Measurements from ENCODE around the gene GLYATL1B.
A peak's percentile ranks its signal among the peaks of the same experiment; 100 is the strongest.
"Not testable (repeated sequence)": the region's sequence is repeated elsewhere in the genome, so short reads cannot be mapped to it uniquely, and the experiment has no call there.

Gene GLYATL1B

GRCh38 chr11:59112494-59112893 is 26.4 kb downstream of the GLYATL1B start:
- H3K4me3 ChIP-seq (replicated peaks; ENCODE audit: low read depth, low read length): no peak overlapping the region
- no peak for DNase-seq (ENCODE audit: low read depth)
- TF ChIP-seq, protein P1, sequence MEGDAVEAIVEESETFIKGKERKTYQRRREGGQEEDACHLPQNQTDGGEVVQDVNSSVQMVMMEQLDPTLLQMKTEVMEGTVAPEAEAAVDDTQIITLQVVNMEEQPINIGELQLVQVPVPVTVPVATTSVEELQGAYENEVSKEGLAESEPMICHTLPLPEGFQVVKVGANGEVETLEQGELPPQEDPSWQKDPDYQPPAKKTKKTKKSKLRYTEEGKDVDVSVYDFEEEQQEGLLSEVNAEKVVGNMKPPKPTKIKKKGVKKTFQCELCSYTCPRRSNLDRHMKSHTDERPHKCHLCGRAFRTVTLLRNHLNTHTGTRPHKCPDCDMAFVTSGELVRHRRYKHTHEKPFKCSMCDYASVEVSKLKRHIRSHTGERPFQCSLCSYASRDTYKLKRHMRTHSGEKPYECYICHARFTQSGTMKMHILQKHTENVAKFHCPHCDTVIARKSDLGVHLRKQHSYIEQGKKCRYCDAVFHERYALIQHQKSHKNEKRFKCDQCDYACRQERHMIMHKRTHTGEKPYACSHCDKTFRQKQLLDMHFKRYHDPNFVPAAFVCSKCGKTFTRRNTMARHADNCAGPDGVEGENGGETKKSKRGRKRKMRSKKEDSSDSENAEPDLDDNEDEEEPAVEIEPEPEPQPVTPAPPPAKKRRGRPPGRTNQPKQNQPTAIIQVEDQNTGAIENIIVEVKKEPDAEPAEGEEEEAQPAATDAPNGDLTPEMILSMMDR (IDR thresholded peaks at IDR 0.05; ENCODE audit: low read length, missing control alignments): no peak

- no peak for DNase-seq (ENCODE audit: low read depth)
Measured at GRCh38 chr11:59114344-59114743, 28.2 kb downstream of the GLYATL1B start.

GRCh38 chr11:59115553-59115952 is 29.4 kb downstream of the GLYATL1B start:
- DNase-seq (ENCODE audit: low read depth): no peak
- H3K4me3 ChIP-seq (replicated peaks; ENCODE audit: low read depth, low read length): no peak overlapping the region
- TF ChIP-seq, protein P1 (IDR thresholded peaks at IDR 0.05; ENCODE audit: low read length, missing control alignments): no peak

More at GRCh38 chr11:59114344-59114743, 28.2 kb downstream of the GLYATL1B start:
- H3K4me3 ChIP-seq (replicated peaks; ENCODE audit: low read depth, low read length): no peak overlapping the region
- TF ChIP-seq, protein P1 (IDR thresholded peaks at IDR 0.05; ENCODE audit: low read length, missing control alignments): no peak

GRCh38 chr11:59117774-59118173 is 31.7 kb downstream of the GLYATL1B start:
- H3K4me3 ChIP-seq (replicated peaks; ENCODE audit: low read depth, low read length): no peak overlapping the region
- DNase-seq (ENCODE audit: low read depth): no peak
- TF ChIP-seq, protein P1 (IDR thresholded peaks at IDR 0.05; ENCODE audit: low read length, missing control alignments): no peak

GRCh38 chr11:59119826-59120225 is 33.7 kb downstream of the GLYATL1B start:
- no peak overlapping the region for H3K4me3 ChIP-seq (replicated peaks; ENCODE audit: low read depth, low read length)
- TF ChIP-seq, protein P1 (IDR thresholded peaks at IDR 0.05; ENCODE audit: low read length, missing control alignments): no peak
- DNase-seq (ENCODE audit: low read depth): no peak

DNA sequence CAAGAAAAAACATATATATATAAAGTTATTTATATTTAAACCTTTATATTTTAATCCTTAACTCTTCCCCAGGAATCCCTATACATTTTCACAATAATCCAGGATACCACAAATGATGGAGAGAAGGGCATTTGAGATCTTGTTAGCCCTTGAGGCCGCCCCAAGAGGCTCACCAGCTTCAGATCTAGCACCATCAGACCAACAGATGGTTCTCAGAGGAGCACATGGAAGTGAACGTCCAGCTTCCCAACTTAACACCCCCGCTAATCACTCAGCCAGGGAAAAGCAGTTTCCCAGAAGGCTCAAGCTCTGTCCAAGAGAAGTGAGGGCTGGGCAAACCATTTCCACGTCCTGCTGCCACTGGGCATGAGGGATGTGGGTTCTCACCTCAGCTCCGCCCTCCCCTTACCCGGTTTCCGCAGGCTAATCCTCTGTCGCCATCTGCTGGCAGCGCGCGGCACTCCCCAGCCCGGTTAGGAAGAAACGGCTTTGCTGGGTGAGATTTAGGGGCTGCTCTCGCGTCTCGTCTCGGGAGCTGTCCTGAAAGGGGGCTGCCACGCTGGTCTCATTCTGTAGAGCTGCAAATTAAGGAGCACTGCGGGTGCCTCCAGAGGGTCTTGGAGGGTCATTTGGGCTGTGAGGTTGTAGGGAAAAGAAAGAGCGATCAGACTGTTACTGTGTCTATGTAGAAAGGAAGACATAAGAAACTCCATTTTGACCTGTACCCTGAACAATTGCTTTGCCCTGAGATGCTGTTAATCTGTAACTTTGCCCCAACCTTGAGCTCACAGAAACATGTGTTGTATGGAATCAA is 49.7 kb downstream of the GLYATL1B start:
- peak; percentile 79 for DNase-seq (ENCODE audit: low read depth)
- H3K4me3 ChIP-seq (replicated peaks; ENCODE audit: low read depth, low read length): peak overlapping the region; percentile 22
- TF ChIP-seq, protein P1 (IDR thresholded peaks at IDR 0.05; ENCODE audit: low read length, missing control alignments): peak; percentile 99

DNA sequence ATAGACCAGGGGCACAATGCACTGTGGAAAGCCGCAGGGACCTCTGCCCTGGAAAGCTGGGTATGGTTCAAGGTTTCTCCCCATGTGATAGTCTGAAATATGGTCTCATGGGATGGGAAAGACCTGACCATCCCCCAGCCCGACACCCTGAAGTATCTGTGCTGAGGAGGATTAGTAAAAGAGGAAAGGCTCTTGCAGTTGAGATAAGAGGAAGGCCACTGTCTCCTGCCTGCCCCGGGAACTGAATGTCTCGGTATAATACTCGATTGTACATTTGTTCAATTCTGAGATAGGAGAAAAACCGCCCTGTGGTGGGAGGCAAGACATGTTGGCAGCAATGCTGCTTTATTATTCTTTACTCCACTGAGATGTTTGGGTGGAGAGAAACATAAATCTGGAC is 50.4 kb downstream of the GLYATL1B start:
- DNase-seq (ENCODE audit: low read depth); H3K4me3 ChIP-seq (replicated peaks; ENCODE audit: low read depth, low read length): not testable (repeated sequence)

Measured in fibroblast of pulmonary artery (primary cell).